Thyroid gland (tissue), 4 donors: ENCODE results near the gene POFUT1. TPM values are rescaled to one million over a fixed set of nuclear protein-coding genes. Genes with fewer than 3 reads are reported as not detected.

Experiments used
- DNase-seq, 2 donors: peaks; one replicate each; pipeline ENCODE4 v3.0.0-alpha.2; 2019
- H3K27ac ChIP-seq, 3 donors: fragments of 200-600 bp; sonication (generic); 1 replicate in 2 of 3; 2 replicates in 1 of 3; pipeline ENCODE4 v1.5.1; 2016 to 2019; ENCODE audit warnings: mild to moderate bottlenecking in 1 of 3, moderate library complexity in 1 of 3
- H3K27me3 ChIP-seq: fragments of 200-600 bp; sonication (generic); one replicate; pipeline ENCODE4 v1.5.1; 2019
- H3K36me3 ChIP-seq, 2 donors: fragments of 200-600 bp; sonication (generic); one replicate each; pipeline ENCODE4 v1.5.1; 2016 to 2019
- H3K4me1 ChIP-seq, 2 donors: fragments of 200-600 bp; sonication (generic); one replicate each; pipeline ENCODE4 v1.5.1; 2017 to 2019
- H3K4me3 ChIP-seq, 3 donors: fragments of 200-600 bp; sonication (generic); replicated peaks in 1 of 3; 1 replicate in 2 of 3; 2 replicates in 1 of 3; pipeline ENCODE4 v1.5.1; 2016; ENCODE audit warnings: mild to moderate bottlenecking in 1 of 3
- H3K9me3 ChIP-seq: fragments of 200-600 bp; sonication (generic); one replicate; pipeline ENCODE4 v1.5.1; 2017
- POLR2A ChIP-seq, 2 donors: fragments of 450-650 bp; IDR thresholded peaks; one replicate each; pipeline ENCODE4 v1.6.1; 2017; ENCODE audit warnings: antibody characterized with exemption in 2 of 2, mild to moderate bottlenecking in 2 of 2, moderate library complexity in 1 of 2
- WGBS, 2 donors: methylation state at CpG; one replicate each; pipeline ENCODE4 v1.1.5; 2017; 5-methylcytosine and 5-hydroxymethylcytosine counted together
- intact Hi-C: fragments of 100-400 bp; cut with DNase I; formaldehyde crosslinking; loops from one replicate; pipeline ENCODE4 v1.15.1; 2023
- total RNA-seq, 4 donors: library from RNA; depleted of rRNA; stranded (reverse); fragments of >200 nt; gene quantifications; one replicate each; pipeline ENCODE4 v1.2.3, GENCODE V29; 2016
- TF ChIP-seq, protein P1 (sequence below), 6 experiments: fragments of 200-600 bp in 3 of 6; fragments of 450-650 bp in 3 of 6; sonication (generic) in 3 of 6; IDR thresholded peaks; one replicate each; pipeline ENCODE4 v1.5.1; 2016 to 2019; ENCODE audit warnings: antibody characterized with exemption in 6 of 6, mild to moderate bottlenecking in 2 of 6, inconsistent platforms in 1 of 6, moderate library complexity in 1 of 6

POFUT1 gene
- total RNA-seq, 4 donors from 2014 or later = 35.1 to 40.5 (median 38.5) TPM

DNA sequence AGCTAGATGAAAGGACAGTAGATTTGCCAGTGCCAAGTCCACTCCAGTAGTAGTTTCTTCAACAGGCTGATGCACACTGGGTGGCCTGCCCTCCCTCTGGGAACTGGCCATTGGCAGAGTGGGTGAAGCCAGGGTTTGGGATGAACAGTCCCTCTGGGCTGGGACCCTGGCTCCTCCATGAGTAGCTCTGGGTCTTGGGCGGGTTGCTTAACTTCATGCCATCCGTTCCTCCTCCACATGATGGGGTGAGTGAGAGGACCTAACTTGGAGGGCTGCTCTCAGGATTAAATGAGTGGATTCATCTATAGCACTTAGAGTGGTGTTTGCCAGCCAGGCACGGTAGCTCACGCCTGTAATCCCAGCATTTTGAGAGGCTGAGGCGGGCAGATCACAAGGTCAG is 47.3 kb upstream of the POFUT1 start:
- DNase-seq = no peak
- Histone ChIP-seq H3K27me3 (no peaks in the 10 kb centered on the region), H3K36me3 (peaks cover 58 to 63% of the 10 kb centered on the region in 2 donors), H3K4me1 (peaks cover 0 to 3% of the 10 kb centered on the region in 2 donors), H3K27ac (no peak overlapping the region), H3K4me3 (no peak overlapping the region), H3K9me3 (no peaks in the 10 kb centered on the region)
- TF ChIP-seq, protein P1, sequence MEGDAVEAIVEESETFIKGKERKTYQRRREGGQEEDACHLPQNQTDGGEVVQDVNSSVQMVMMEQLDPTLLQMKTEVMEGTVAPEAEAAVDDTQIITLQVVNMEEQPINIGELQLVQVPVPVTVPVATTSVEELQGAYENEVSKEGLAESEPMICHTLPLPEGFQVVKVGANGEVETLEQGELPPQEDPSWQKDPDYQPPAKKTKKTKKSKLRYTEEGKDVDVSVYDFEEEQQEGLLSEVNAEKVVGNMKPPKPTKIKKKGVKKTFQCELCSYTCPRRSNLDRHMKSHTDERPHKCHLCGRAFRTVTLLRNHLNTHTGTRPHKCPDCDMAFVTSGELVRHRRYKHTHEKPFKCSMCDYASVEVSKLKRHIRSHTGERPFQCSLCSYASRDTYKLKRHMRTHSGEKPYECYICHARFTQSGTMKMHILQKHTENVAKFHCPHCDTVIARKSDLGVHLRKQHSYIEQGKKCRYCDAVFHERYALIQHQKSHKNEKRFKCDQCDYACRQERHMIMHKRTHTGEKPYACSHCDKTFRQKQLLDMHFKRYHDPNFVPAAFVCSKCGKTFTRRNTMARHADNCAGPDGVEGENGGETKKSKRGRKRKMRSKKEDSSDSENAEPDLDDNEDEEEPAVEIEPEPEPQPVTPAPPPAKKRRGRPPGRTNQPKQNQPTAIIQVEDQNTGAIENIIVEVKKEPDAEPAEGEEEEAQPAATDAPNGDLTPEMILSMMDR (IDR thresholded peaks at IDR 0.05) = no peak
- TF ChIP-seq POLR2A (IDR thresholded peaks at IDR 0.05) = no peak
- 95 to 96% methylated on average over 4 to 5 of the region's 5 CpGs for WGBS, 2 donors
- intact Hi-C loops = no loop called here

DNA sequence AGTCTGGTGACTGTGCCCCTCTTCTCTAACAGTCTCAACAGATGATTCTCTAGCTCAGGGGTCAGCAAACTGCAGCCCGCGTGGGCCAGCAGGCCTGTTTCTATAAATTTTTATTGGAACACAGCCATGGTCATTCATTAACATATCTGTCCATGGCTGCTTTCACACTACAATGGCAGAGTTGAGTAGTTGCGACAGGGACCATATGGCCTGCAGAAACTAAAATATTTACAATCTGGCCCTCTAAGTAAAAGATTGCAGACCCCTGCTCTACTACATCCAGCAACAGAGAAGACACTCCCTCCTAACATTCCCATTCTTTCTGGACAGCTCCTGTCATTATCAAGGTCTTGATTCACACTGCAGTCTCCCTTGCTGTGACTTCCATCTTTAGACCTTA is 45.3 kb upstream of the POFUT1 start:
- no peaks in the 10 kb centered on the region for H3K9me3 ChIP-seq
- H3K27me3 ChIP-seq = no peaks in the 10 kb centered on the region
- no peak overlapping the region for H3K27ac ChIP-seq
- peaks cover 68 to 74% of the 10 kb centered on the region in 2 donors for H3K36me3 ChIP-seq
- no peak for DNase-seq
- H3K4me1 ChIP-seq = no peaks in the 10 kb centered on the region
- no peak overlapping the region for H3K4me3 ChIP-seq
- WGBS, 2 donors = 60 to 79% methylated on average over 3 of the region's 3 CpGs
- intact Hi-C loops = no loop called here
- TF ChIP-seq, protein P1 (IDR thresholded peaks at IDR 0.05) = no peak
- TF ChIP-seq POLR2A (IDR thresholded peaks at IDR 0.05) = no peak

DNA sequence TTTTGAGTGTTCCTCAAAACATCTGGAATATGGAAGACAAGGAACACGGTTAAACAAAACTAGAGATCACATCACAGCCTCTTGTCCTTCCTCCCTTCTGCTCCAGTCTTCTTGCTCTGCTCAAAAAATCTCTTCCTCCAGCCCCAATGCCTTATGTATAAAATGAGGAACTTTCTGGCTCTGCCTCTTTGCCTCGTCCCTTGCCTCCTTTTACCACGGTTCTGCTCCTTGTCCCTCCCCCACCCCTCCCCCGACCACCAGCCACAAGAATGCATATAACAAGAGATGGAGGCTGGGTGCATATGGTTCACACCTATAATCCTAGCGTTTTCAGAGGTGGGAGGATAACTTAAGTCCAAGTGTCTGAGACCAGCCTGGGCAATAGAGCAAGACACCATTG is 43.7 kb upstream of the POFUT1 start:
- intact Hi-C loops = no loop called here
- H3K4me1 ChIP-seq = no peaks in the 10 kb centered on the region

DNA sequence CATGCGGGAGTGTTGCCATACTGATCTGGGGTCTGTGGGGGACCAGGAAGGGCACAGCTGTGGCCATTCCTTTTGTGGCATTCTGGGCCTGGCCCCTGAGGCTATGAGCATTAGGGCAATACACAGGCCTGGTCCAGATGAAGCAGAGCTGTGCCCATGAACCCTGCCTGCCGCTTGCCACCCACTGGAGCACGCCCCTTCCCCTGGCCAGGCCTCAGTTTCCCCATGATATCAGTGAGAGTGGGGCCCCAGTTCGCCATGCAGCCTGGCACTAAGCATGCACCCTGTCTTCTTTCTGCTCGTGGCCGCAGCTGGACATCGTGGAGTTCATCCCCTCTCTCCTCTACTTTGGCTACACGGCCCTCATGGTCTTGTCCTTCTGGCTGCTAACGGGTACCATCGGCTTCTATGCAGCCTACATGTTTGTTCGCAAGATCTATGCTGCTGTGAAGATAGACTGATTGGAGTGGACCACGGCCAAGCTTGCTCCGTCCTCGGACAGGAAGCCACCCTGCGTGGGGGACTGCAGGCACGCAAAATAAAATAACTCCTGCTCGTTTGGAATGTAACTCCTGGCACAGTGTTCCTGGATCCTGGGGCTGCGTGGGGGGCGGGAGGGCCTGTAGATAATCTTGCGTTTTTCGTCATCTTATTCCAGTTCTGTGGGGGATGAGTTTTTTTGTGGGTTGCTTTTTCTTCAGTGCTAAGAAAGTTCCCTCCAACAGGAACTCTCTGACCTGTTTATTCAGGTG is 42.5 kb upstream of the POFUT1 start:
- Histone ChIP-seq H3K4me1 (no peaks in the 10 kb centered on the region), H3K36me3 (peaks cover 42 to 47% of the 10 kb centered on the region in 2 donors), H3K27me3 (no peaks in the 10 kb centered on the region), H3K9me3 (no peaks in the 10 kb centered on the region), H3K27ac (no peak overlapping the region), H3K4me3 (no peak overlapping the region)
- no peak for DNase-seq
- TF ChIP-seq POLR2A (IDR thresholded peaks at IDR 0.05) = no peak
- TF ChIP-seq, protein P1 (IDR thresholded peaks at IDR 0.05) = no peak
- intact Hi-C loops = no loop called here
- WGBS, 2 donors = 92 to 93% methylated on average over 19 to 20 of the region's 21 CpGs

More for the DNA sequence above, 43.7 kb upstream of the POFUT1 start:
- Histone ChIP-seq H3K9me3 (no peaks in the 10 kb centered on the region), H3K4me3 (no peak overlapping the region), H3K27ac (no peak overlapping the region), H3K27me3 (no peaks in the 10 kb centered on the region), H3K36me3 (peaks cover 54 to 58% of the 10 kb centered on the region in 2 donors)
- WGBS, 2 donors = 84 to 88% methylated on average over 5 of the region's 5 CpGs
- TF ChIP-seq POLR2A (IDR thresholded peaks at IDR 0.05) = no peak
- TF ChIP-seq, protein P1 (IDR thresholded peaks at IDR 0.05) = no peak
- no peak for DNase-seq

DNA sequence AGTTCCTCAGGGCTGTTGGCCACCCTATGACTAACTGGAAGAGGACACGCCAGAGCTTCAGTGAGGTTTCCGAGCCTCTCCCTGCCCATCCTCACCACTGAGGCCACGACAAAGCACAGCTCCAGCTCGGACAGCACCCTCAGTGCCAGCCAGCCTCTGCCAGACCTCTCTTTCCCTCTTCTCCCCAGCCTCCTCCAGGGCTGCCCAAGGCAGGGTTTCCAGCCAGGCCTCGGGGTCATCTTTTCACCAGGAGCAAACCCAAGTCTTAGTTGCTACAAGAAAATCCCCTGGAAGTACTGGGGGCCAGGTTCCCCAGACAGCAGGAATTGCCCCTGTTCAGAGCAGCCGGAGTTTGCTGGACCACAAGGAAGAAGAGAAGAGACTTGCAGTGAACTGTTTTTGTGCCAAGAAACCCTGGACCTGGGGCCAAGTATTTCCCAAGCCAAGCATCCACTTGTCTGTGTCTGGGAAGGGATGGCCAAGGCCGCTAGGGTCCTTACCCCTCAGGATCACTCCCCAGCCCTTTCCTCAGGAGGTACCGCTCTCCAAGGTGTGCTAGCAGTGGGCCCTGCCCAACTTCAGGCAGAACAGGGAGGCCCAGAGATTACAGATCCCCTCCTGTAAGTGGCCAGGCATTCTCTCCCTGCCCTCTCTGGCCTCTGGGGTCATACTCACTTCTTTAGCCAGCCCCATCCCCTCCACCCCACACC is 41.7 kb upstream of the POFUT1 start:
- H3K4me1 ChIP-seq = no peaks in the 10 kb centered on the region
- WGBS, 2 donors = 91% methylated on average over 8 of the region's 8 CpGs
- peaks cover 39 to 44% of the 10 kb centered on the region in 2 donors for H3K36me3 ChIP-seq
- no peak for DNase-seq
- H3K27ac ChIP-seq = no peak overlapping the region
- H3K27me3 ChIP-seq = no peaks in the 10 kb centered on the region
- intact Hi-C loops = no loop called here
- H3K4me3 ChIP-seq = no peak overlapping the region
- H3K9me3 ChIP-seq = no peaks in the 10 kb centered on the region
- TF ChIP-seq, protein P1 (IDR thresholded peaks at IDR 0.05) = no peak
- TF ChIP-seq POLR2A (IDR thresholded peaks at IDR 0.05) = no peak
